ENCODE results near the gene AHNAK. TPM values are rescaled to one million over a fixed set of nuclear protein-coding genes. Genes with fewer than 3 reads are reported as not detected.

The AHNAK gene
- total and polyA plus RNA-seq, 8 donors = 176 to 636 (median 219) TPM

DNA sequence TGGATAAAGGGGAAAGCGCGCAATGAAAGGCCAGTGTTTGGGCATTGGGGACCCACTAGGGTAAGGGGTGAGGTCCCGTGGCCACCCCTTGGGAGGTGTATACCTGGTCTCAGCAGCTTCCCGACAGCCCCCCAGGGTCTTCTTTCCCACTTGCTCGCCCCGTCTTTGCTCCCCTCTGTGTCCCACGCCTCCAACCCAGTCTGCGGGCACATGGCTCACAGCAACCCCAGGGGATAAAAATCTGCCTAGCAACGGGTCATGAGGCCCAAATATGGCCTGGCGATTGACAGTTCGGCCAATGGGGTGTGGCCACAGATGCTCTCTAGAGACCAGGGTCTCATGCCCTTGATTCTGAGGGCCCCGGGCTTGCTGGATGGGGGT is 41.6 kb downstream of the AHNAK start:
- no peak for DNase-seq
- Histone ChIP-seq H3K9me3 (no peaks in the 10 kb centered on the region), H3K27ac (no peak overlapping the region), H3K27me3 (peaks cover 5 to 44% of the 10 kb centered on the region in 2 donors), H3K36me3 (no peaks in the 10 kb centered on the region), H3K4me3 (no peak overlapping the region), H3K4me1 (peaks cover 2 to 87% of the 10 kb centered on the region in 2 donors)
- no peak for ATAC-seq
- intact Hi-C loops (cut with DNase I) = no loop called here
- no peak for TF ChIP-seq CTCF (IDR thresholded peaks at IDR 0.05)

DNA sequence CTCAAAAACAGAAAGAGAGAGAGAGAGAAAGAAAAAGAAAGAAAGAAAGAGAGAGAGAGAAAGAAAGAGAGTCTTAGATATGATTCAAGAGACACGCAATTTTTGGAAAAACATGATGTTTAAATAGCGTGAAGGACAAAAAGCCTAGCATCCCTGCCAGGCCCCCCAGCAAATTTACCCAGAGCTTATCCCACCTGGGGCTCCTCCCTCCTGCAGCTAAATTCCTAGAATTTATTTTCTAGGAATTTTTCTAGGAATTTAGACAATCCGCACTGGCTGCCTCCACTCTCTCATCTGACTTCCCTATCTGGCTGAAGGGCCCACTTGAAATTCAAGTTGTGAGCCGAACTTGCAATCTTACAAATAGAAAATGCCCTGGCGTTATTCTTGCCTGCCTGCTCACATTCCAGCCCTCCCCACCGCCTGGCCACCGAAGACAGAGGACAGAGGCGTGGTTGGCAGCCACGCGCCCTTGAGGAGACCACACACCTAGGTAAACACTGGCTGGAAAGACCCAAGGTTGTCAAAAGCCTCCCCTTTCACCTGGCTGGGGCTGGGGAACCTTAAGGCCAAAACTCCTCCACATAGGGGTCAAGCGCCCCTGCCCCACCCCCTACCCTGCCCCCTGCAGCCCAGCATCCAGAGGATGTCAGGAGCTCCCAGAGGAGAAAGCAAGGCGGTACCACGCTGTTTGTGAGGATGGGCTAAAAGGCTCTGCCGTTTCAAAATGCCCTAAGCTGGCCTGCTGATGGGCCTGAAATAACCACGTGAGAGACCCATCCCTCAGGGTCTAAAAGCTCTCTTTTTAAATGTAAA is 42.2 kb downstream of the AHNAK start:
- intact Hi-C loops (cut with DNase I) = no loop called here
- peak; percentile 62 for ATAC-seq

DNA sequence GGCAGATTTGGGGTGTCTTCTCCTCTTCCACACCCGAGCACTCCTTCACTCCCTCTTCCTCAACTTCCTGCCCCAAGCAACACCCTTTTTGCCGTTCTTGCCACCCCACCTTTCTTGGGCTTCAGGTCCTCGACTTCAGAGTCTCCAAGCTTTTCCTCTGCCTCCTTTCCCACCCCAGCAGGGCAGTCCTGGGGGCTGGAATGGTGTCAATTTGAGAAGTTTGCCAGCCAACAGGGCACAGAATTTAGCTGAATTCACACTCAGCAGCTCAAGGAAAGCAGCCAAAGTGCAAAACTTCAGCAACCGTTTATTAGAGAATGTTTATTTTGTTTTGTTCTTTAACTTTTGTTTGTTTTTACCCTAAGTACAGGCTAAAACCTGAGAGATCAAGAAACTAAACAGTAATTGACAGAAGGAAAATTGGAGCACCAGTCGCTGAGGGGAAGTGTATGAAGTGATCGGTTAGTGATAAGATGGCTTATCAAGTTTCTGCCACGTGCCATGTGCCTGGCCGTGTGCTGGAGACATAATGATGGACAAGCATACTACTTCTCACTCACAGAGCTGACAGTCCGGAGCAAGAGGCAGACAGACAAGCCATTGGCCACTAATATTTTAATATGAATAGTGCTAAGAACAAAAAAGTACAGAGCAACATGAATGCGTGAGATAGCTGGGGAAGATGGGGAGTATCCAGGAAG is 44.4 kb downstream of the AHNAK start:
- intact Hi-C loops (cut with DNase I) = no loop called here
- H3K4me1 ChIP-seq = peaks cover 0 to 88% of the 10 kb centered on the region in 2 donors
- no peak for TF ChIP-seq CTCF (IDR thresholded peaks at IDR 0.05)
- DNase-seq (no peak), ATAC-seq (no peak)
- peak overlapping the region; percentile 19 to 66 for H3K27ac ChIP-seq
- no peaks in the 10 kb centered on the region for H3K36me3 ChIP-seq
- peaks cover 5 to 44% of the 10 kb centered on the region in 2 donors for H3K27me3 ChIP-seq
- H3K4me3 ChIP-seq = no peak overlapping the region
- H3K9me3 ChIP-seq = no peaks in the 10 kb centered on the region

More for the DNA sequence above, 42.2 kb downstream of the AHNAK start:
- Histone ChIP-seq H3K36me3 (no peaks in the 10 kb centered on the region), H3K27ac (no peak overlapping the region), H3K4me1 (peaks cover 2 to 92% of the 10 kb centered on the region in 2 donors), H3K9me3 (no peaks in the 10 kb centered on the region), H3K27me3 (peaks cover 5 to 44% of the 10 kb centered on the region in 2 donors), H3K4me3 (no peak overlapping the region)
- no peak for TF ChIP-seq CTCF (IDR thresholded peaks at IDR 0.05)
- peak in 3 of 4 donors; percentile 50 to 84 (median 53) for DNase-seq

GRCh38 chr11:62501432-62501891 is 45.1 kb downstream of the AHNAK start:
- H3K4me3 ChIP-seq = no peak overlapping the region
- no peaks in the 10 kb centered on the region for H3K9me3 ChIP-seq
- peak overlapping the region in 1 of 2 donors; percentile 66 for H3K27ac ChIP-seq
- peak in 1 of 4 donors; percentile 49 for DNase-seq
- ATAC-seq = peak; percentile 21
- peaks cover 0 to 89% of the 10 kb centered on the region in 2 donors for H3K4me1 ChIP-seq
- H3K27me3 ChIP-seq = peaks cover 5 to 42% of the 10 kb centered on the region in 2 donors
- H3K36me3 ChIP-seq = no peaks in the 10 kb centered on the region
- intact Hi-C loops (cut with DNase I) = no loop called here
- TF ChIP-seq CTCF (IDR thresholded peaks at IDR 0.05) = no peak

- Histone ChIP-seq H3K36me3 (no peaks in the 10 kb centered on the region), H3K27me3 (peaks cover 5 to 34% of the 10 kb centered on the region in 2 donors), H3K4me1 (peaks cover 0 to 82% of the 10 kb centered on the region in 2 donors), H3K9me3 (no peaks in the 10 kb centered on the region), H3K27ac (no peak overlapping the region), H3K4me3 (no peak overlapping the region)
- no peak for ATAC-seq
- no peak for DNase-seq
- TF ChIP-seq CTCF (IDR thresholded peaks at IDR 0.05) = no peak
- intact Hi-C loops (cut with DNase I) = no loop called here
Observed at GRCh38 chr11:62500650-62501030, 46.0 kb downstream of the AHNAK start.

Measured in left lung (tissue), 10 donors.